Natural killer cell (primary cell): Measurements from ENCODE around the gene RALGPS1. TPM values are rescaled to one million over a fixed set of nuclear protein-coding genes. Genes with fewer than 3 reads are reported as not detected.

Source experiments
- ATAC-seq, 3 donors: fragments of 150-1000 bp in 2 of 3; fragments of 200-7000 bp in 1 of 3; cut with Tn5 transposase; 1 replicate in 1 of 3; 2 replicates in 2 of 3; pipeline ENCODE4 v1.10.0; 2021; ENCODE audit warnings: mild to moderate bottlenecking in 2 of 3, moderate library complexity in 2 of 3
- DNase-seq, 2 donors: peaks; one replicate each; pipeline versions ENCODE4 v3.0.0 to v3.0.0-alpha.2; 2013 to 2021; ENCODE audit warnings: mixed read lengths in 1 of 2
- H3K27ac ChIP-seq: one replicate; pipeline ENCODE4 v1.5.1; 2013; ENCODE audit warnings: mild to moderate bottlenecking, low read length
- H3K27me3 ChIP-seq: one replicate; pipeline ENCODE4 v1.6.1; 2013; ENCODE audit warnings: low read length; ENCODE audit not compliant: control insufficient read depth, insufficient read depth
- H3K36me3 ChIP-seq: one replicate; pipeline ENCODE4 v1.6.1; 2013; ENCODE audit warnings: low read length; ENCODE audit not compliant: control insufficient read depth, insufficient read depth
- H3K4me1 ChIP-seq: one replicate; pipeline ENCODE4 v1.6.1; 2013; ENCODE audit warnings: low read length; ENCODE audit not compliant: control insufficient read depth, insufficient read depth
- H3K4me3 ChIP-seq: one replicate; pipeline ENCODE4 v1.5.1; 2013; ENCODE audit warnings: low read length
- H3K9me3 ChIP-seq: one replicate; pipeline ENCODE4 v1.6.1; 2013; ENCODE audit warnings: low read length; ENCODE audit not compliant: control insufficient read depth, insufficient read depth
- H3K27ac Mint-ChIP-seq, 2 donors: one replicate each; pipeline ENCODE4 v1.8.0; 2022; ENCODE audit warnings: mild to moderate bottlenecking in 2 of 2, mixed read lengths in 2 of 2, moderate library complexity in 1 of 2
- H3K27me3 Mint-ChIP-seq, 2 donors: one replicate each; pipeline ENCODE4 v1.8.0; 2022; ENCODE audit warnings: low read depth in 2 of 2, mixed read lengths in 2 of 2
- H3K36me3 Mint-ChIP-seq: one replicate; pipeline ENCODE4 v1.8.0; 2022; ENCODE audit warnings: mixed read lengths
- H3K4me1 Mint-ChIP-seq, 2 donors: one replicate each; pipeline ENCODE4 v1.8.0; 2022; ENCODE audit warnings: mixed read lengths in 2 of 2
- H3K4me3 Mint-ChIP-seq: one replicate; pipeline ENCODE4 v1.8.0; 2022; ENCODE audit warnings: mild to moderate bottlenecking, moderate library complexity, mixed read lengths
- H3K9me3 Mint-ChIP-seq, 2 donors: one replicate each; pipeline ENCODE4 v1.8.0; 2022; ENCODE audit warnings: mixed read lengths in 2 of 2
- WGBS: methylation state at CpG from one replicate; pipeline ENCODE4 v1.1.7; 2013; ENCODE audit warnings: missing lambda C conversion rate; ENCODE audit not compliant: insufficient coverage; 5-methylcytosine and 5-hydroxymethylcytosine counted together
- intact Hi-C: fragments of 100-400 bp; cut with micrococcal nuclease; formaldehyde crosslinking; loops from one replicate; pipeline ENCODE4 v1.14.2; 2022
- total RNA-seq, 4 donors: library from RNA; stranded (reverse); fragments of 120-200 nt in 1 of 4; gene quantifications; one replicate each; pipeline versions ENCODE4 v1.2.3 to v1.2.4, GENCODE V29; 2013 to 2022
- TF ChIP-seq, protein P1 (sequence below): fragments of 200-600 bp; IDR thresholded peaks from one replicate; pipeline ENCODE4 v1.8.0; 2022; ENCODE audit warnings: antibody characterized with exemption

RALGPS1 gene
- total RNA-seq, 3 donors from 2014 or later (not counting 1 experiment from before 2014, with no cell fraction given), result 11.9 to 21.2 (median 13.2) TPM

DNA sequence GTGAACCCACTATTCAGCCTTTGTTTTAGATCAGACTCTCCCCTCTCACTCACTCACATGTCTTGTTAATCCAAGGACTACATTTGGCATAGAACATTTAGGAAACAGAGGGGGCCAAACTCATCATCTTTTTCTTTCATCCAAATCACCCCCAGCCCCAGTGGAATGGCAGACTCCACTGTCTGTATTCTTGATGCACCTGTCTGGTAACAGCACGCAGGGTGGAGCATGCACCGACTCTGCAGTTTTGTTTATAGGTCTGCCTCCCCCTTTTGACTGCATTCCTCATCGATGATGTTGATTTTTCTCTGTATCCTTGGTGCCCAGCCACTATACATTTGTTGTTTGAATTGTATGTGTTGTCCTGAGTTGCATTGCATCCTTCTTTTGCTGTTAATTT is 141.9 kb downstream of the RALGPS1 start:
- H3K4me3 ChIP-seq, result no peak overlapping the region
- Mint-ChIP-seq H3K27me3 (no peaks in the 10 kb centered on the region), H3K36me3 (no peaks in the 10 kb centered on the region), H3K27ac (peak overlapping the region in 1 of 2 donors; percentile 49), H3K4me1 (peaks cover 0 to 18% of the 10 kb centered on the region in 2 donors), H3K9me3 (no peaks in the 10 kb centered on the region), H3K4me3 (no peak overlapping the region)
- WGBS, result 98% methylated on average over 3 of the region's 3 CpGs
- DNase-seq (no peak), ATAC-seq (no peak)
- intact Hi-C loops, result no loop called here
- no peaks in the 10 kb centered on the region for H3K4me1 ChIP-seq
- no peak overlapping the region for H3K27ac ChIP-seq
- TF ChIP-seq, protein P1, sequence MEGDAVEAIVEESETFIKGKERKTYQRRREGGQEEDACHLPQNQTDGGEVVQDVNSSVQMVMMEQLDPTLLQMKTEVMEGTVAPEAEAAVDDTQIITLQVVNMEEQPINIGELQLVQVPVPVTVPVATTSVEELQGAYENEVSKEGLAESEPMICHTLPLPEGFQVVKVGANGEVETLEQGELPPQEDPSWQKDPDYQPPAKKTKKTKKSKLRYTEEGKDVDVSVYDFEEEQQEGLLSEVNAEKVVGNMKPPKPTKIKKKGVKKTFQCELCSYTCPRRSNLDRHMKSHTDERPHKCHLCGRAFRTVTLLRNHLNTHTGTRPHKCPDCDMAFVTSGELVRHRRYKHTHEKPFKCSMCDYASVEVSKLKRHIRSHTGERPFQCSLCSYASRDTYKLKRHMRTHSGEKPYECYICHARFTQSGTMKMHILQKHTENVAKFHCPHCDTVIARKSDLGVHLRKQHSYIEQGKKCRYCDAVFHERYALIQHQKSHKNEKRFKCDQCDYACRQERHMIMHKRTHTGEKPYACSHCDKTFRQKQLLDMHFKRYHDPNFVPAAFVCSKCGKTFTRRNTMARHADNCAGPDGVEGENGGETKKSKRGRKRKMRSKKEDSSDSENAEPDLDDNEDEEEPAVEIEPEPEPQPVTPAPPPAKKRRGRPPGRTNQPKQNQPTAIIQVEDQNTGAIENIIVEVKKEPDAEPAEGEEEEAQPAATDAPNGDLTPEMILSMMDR, result no peak
- no peaks in the 10 kb centered on the region for H3K36me3 ChIP-seq
- H3K9me3 ChIP-seq, result no peaks in the 10 kb centered on the region
- H3K27me3 ChIP-seq, result no peaks in the 10 kb centered on the region

DNA sequence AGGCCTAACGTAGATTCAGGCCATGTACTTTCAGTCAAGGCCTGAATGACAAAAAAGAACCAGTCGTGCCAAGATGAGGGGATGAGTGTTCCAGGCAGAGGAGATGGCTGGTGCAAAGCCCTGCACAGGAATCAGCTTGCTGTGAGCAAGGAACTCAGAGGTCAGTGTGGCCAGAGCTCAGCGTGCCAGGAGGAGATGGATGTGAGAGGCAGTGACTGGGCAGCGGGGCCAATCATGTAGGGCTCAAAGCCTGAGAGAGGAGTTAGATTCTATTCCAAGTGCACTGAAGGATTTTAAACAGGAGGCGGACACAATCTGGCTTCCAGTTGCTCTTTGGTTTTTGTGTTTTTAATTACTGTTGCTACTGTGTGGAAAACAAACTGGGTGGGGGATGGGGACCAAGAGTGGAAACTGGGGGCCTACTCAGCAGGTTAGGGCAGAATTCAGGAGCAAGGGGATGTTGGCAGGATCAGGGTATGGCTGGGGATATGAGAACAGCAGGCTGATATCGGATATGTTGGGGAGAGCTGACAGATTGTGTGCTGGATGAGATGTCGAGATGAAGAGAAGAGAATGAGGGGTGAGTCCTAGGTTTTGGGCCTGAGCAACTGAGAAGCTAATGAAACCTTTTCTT is 143.5 kb downstream of the RALGPS1 start:
- H3K9me3 Mint-ChIP-seq, result no peaks in the 10 kb centered on the region
- DNase-seq (no peak), ATAC-seq (no peak)
- Histone ChIP-seq H3K36me3 (no peaks in the 10 kb centered on the region), H3K27ac (no peak overlapping the region), H3K27me3 (no peaks in the 10 kb centered on the region), H3K9me3 (no peaks in the 10 kb centered on the region), H3K4me1 (no peaks in the 10 kb centered on the region), H3K4me3 (no peak overlapping the region)
- 96% methylated on average over 7 of the region's 7 CpGs for WGBS
- intact Hi-C loops, result no loop called here
- TF ChIP-seq, protein P1, result no peak
- H3K27ac Mint-ChIP-seq, result no peak overlapping the region
- H3K27me3 Mint-ChIP-seq, result no peaks in the 10 kb centered on the region
- peaks cover 0 to 18% of the 10 kb centered on the region in 2 donors for H3K4me1 Mint-ChIP-seq
- H3K36me3 Mint-ChIP-seq, result no peaks in the 10 kb centered on the region
- H3K4me3 Mint-ChIP-seq, result no peak overlapping the region

DNA sequence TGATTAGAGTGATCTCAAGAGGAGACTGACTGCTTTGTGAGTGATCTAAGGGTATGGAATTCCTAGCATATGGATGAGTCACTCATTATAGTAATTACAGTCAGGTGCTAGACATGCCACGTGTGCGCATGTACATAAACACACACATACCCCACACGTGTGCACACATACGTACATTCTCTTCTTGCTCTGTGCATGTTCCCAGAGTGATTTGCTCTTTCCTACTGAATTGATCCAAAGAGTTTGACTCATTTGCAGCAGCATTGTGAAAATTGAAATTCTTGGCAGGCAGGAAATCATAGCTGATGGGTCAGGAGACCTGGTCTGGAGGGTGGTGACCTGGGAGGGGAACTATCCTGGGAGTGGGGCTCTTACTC is 144.1 kb downstream of the RALGPS1 start:
- Mint-ChIP-seq H3K4me1 (peaks cover 0 to 18% of the 10 kb centered on the region in 2 donors), H3K27ac (no peak overlapping the region), H3K9me3 (no peaks in the 10 kb centered on the region), H3K36me3 (no peaks in the 10 kb centered on the region), H3K4me3 (no peak overlapping the region), H3K27me3 (no peaks in the 10 kb centered on the region)
- no peaks in the 10 kb centered on the region for H3K36me3 ChIP-seq
- H3K4me1 ChIP-seq, result no peaks in the 10 kb centered on the region
- TF ChIP-seq, protein P1, result no peak
- no peak for ATAC-seq
- intact Hi-C loops, result no loop called here
- H3K4me3 ChIP-seq, result no peak overlapping the region
- WGBS, result 98% methylated on average over 4 of the region's 4 CpGs
- H3K9me3 ChIP-seq, result no peaks in the 10 kb centered on the region
- H3K27ac ChIP-seq, result no peak overlapping the region
- H3K27me3 ChIP-seq, result no peaks in the 10 kb centered on the region
- DNase-seq, result no peak

DNA sequence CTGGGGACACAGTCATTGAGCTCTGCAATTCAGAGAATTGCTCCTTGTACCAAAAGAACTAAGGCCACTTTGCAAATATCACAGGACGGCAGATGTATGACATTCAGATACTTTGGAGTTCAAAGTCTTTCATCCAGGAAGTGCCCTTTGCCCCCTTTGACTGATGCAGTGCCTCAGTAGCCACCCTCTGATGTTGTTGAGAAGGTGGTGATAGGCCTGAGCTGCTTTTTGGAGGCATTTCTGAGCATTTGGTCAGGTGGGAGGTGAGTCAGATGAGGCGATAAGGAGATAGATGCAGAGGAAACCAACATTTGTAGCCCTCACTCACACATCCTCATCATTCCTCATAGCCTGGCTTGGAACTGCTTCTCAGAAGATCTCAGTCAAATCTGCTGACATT is 144.4 kb downstream of the RALGPS1 start:
- intact Hi-C loops, result no loop called here
- Mint-ChIP-seq H3K27me3 (no peaks in the 10 kb centered on the region), H3K9me3 (no peaks in the 10 kb centered on the region)

More for the DNA sequence above, 144.4 kb downstream of the RALGPS1 start:
- H3K27me3 ChIP-seq, result no peaks in the 10 kb centered on the region
- no peak overlapping the region for H3K27ac ChIP-seq
- TF ChIP-seq, protein P1, result no peak
- ATAC-seq, result no peak
- H3K4me1 Mint-ChIP-seq, result peaks cover 0 to 18% of the 10 kb centered on the region in 2 donors
- H3K4me3 Mint-ChIP-seq, result no peak overlapping the region
- H3K9me3 ChIP-seq, result no peaks in the 10 kb centered on the region
- H3K36me3 Mint-ChIP-seq, result no peaks in the 10 kb centered on the region
- WGBS, result 96% methylated on average over 1 of the region's 2 CpGs
- H3K4me3 ChIP-seq, result no peak overlapping the region
- H3K4me1 ChIP-seq, result no peaks in the 10 kb centered on the region
- H3K27ac Mint-ChIP-seq, result no peak overlapping the region
- no peaks in the 10 kb centered on the region for H3K36me3 ChIP-seq
- no peak for DNase-seq
